OCI-LY1 (cell line): ENCODE measurements around the gene GHRH.

Source experiments
- EZH2 ChIP-seq: fragments of 200-600 bp; sonication (generic), shearing (Covaris generic); IDR thresholded peaks from 2 replicates; pipeline ENCODE4 v1.8.0; 2017; ENCODE audit warnings: borderline replicate concordance, mixed run types, mild to moderate bottlenecking, antibody characterized with exemption, low read length, moderate library complexity, mixed read lengths
- TF ChIP-seq, protein P1 (sequence below): fragments of 200-600 bp; sonication (generic), shearing (Covaris generic); IDR thresholded peaks from 2 replicates; pipeline ENCODE4 v1.5.1; 2017; ENCODE audit warnings: mild to moderate bottlenecking, antibody characterized with exemption, low read length, moderate library complexity, mixed read lengths

DNA sequence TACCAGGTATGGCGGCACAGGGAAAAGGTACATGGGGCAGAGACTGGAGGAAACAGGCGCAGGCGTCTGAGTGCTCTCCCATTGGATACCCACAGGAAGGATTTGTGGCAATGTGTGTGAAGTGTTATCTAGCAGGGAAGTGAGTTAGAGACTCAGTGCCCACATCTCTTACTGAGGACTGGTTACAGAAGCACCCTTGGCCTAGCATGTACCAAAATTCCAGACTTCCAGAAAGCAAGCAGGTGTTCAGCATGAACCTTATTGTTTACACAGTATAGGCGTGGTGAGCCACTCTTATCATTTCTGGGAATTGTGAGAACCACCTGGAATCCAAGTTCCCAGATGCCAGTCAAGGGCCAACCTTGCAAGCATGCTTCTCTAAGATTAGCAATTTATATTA, 42.0 kb upstream of the GHRH start:
- TF ChIP-seq, protein P1, sequence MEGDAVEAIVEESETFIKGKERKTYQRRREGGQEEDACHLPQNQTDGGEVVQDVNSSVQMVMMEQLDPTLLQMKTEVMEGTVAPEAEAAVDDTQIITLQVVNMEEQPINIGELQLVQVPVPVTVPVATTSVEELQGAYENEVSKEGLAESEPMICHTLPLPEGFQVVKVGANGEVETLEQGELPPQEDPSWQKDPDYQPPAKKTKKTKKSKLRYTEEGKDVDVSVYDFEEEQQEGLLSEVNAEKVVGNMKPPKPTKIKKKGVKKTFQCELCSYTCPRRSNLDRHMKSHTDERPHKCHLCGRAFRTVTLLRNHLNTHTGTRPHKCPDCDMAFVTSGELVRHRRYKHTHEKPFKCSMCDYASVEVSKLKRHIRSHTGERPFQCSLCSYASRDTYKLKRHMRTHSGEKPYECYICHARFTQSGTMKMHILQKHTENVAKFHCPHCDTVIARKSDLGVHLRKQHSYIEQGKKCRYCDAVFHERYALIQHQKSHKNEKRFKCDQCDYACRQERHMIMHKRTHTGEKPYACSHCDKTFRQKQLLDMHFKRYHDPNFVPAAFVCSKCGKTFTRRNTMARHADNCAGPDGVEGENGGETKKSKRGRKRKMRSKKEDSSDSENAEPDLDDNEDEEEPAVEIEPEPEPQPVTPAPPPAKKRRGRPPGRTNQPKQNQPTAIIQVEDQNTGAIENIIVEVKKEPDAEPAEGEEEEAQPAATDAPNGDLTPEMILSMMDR = no peak
- no peak for TF ChIP-seq EZH2
